D341Med (cell line): ENCODE measurements around the gene SLC35E4.
"Not testable (repeated sequence)": the region's sequence is repeated elsewhere in the genome, so short reads cannot be mapped to it uniquely, and the experiment has no call there.

Experiments used
- DNase-seq: peaks from one replicate; pipeline ENCODE4 v3.0.0; 2012; ENCODE audit warnings: low spot score

SLC35E4 gene

DNA sequence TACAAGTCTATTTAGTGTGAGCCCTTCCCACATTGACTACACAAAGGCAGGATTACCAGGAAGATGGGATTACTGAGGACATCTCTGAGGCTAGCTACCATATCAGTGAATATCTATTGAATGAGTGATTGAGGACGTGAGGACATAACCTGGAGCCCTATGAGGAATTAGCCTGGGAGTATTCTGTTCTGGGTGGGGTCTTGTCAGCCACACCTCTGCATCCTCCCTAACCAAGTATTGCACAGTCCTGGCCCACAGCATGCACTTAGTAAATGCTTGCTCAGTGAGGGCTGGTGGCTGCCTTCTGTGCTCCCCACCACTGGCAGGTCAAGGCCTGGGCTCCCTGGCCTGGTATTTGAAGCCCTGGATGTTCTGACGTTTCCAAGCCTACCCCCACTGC, 17.3 kb downstream of the SLC35E4 start:
- no peak for DNase-seq

- DNase-seq = no peak
Observed at GRCh38 chr22:30654361-30654760, 18.8 kb downstream of the SLC35E4 start.

DNA sequence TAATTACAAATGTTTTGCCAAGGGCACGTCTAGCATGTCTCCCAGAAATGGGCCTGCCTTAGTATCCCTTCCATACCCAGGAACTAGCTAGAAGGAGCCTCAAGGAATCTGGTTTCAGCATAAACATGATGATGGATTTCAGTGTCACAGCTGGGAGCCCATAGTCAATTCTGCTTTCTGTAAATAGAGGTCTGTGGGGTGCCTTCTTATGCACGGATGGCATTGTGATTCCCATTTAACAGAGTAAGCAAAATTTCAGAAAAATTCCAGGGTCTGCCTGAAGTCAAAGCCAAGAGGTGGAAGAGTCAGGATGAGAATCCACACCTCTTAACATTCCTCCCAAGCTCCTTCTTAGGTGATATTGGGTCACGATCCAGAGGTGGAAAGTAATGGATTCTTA, 20.0 kb downstream of the SLC35E4 start:
- DNase-seq = no peak

- DNase-seq = no peak
Observed at GRCh38 chr22:30662040-30662439, 26.5 kb downstream of the SLC35E4 start.

GRCh38 chr22:30664798-30665197, 29.2 kb downstream of the SLC35E4 start:
- no peak for DNase-seq

DNA sequence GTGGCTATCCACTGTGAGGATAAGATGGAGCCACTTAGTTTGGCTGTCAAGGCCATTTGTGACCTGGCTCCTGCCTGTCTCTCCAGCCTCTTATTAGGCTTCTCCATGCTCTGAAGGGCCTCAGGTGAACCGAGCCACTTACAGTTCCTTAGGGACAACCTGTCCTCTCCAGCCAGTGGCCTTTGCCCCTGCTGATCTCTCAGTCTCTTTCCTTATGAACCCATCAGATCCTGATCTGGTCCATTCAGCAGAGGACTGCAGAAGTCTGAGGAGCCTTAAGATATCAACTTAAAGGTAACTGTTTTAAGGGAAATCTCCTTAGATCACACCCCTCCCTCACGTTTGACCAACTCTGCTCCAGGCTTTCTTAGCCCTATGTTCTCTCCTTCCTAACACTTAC, 29.7 kb downstream of the SLC35E4 start:
- no peak for DNase-seq

GRCh38 chr22:30665786-30666185, 30.2 kb downstream of the SLC35E4 start:
- DNase-seq = no peak

DNA sequence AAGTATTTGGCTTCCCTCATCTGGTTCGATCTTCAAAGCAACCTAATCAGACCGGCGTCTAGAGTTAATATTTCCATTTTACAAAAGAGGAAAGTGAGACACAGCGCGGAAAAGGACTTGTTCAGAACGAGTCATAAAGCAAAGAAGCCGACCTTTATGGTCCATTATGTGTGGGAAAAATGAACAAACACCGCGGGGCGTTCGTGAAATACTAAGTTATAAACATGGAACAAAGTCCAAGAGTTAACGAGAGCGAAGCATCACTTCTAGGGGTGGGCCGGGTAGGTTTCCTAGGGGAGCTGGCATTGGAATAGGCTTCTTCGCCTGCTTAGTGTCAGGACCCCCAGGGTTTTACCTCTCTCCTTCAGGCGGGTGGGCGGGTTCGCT, 31.5 kb downstream of the SLC35E4 start:
- no peak for DNase-seq

- peak; percentile 99 for DNase-seq
Observed at GRCh38 chr22:30667494-30668385, 32.2 kb downstream of the SLC35E4 start, which contains the start of gene DUSP18. Gene DUSP18, minus strand, starts transcription at chr22:30667875. Its CDS starts 3,872 bp downstream, at chr22:30664003.

DNA sequence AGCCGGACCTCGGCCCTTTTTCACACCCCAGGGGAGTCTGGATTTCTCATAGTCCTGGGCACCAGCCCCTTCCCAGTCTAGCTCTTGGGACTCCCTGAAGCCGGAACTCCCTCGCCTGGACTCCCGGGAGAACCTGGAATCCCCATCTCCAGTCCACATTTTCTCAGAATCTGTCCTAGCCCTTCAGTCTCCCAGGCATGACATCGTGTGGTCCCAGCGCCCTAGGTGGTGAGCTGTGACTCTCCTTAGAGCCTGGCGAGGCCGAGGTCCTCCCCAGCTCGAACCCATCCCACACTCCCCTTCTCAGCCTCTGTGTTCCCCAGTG, 32.8 kb downstream of the SLC35E4 start:
- DNase-seq = no peak

- DNase-seq = no peak
Observed at GRCh38 chr22:30671071-30671470, 35.5 kb downstream of the SLC35E4 start.

DNA sequence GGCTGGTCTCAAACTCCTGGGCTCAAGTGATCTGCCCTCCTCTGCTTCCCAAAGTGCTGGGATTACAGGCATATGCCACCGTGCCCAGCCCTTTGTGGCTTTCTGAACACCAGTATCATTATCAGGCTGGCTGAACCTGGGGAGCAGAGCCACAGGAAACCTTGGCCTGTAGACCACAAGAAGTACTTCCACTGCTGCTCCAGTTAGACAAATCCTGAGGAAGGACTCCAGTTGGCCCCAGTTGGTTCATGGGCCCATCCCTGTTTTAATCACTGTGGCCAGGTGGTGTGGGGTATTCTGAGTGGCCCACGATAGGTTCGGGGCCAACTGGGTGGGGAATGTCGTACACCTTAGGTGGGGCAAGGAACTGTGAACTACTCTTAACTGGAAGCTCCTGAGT, 37.6 kb downstream of the SLC35E4 start:
- DNase-seq = no peak

GRCh38 chr22:30674482-30674881, 38.9 kb downstream of the SLC35E4 start:
- DNase-seq = no peak

- DNase-seq = no peak
Observed at GRCh38 chr22:30675436-30675835, 39.9 kb downstream of the SLC35E4 start.

- not testable (repeated sequence) for DNase-seq
Observed at GRCh38 chr22:30676565-30676964, 41.0 kb downstream of the SLC35E4 start.

- not testable (repeated sequence) for DNase-seq
Observed at GRCh38 chr22:30679895-30680690, 44.5 kb downstream of the SLC35E4 start.

GRCh38 chr22:30680991-30681770, 45.6 kb downstream of the SLC35E4 start:
- DNase-seq = no peak

DNA sequence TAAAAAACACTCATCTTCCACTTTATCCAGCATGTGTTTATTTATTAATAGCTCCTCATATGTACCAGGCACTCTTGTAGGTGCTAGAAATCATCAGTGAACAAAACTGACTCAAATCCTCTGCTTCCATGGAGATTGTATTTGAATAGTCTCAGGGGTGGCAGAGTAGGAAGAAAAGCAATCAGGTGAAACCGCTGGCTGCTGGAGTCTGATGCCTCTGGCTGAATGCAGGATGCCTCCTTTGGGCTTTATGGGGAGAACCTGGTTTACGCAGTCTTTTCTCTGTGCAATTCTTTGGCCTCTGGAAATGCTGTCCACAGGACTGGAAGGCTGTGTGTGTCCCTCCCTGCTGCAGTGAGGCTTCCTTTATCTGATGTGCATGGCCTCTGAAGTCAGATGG, 46.2 kb downstream of the SLC35E4 start:
- no peak for DNase-seq

- DNase-seq = no peak
Observed at GRCh38 chr22:30685178-30685577, 49.6 kb downstream of the SLC35E4 start.

- DNase-seq = no peak
Observed at GRCh38 chr22:30687358-30687757, 51.8 kb downstream of the SLC35E4 start.

DNA sequence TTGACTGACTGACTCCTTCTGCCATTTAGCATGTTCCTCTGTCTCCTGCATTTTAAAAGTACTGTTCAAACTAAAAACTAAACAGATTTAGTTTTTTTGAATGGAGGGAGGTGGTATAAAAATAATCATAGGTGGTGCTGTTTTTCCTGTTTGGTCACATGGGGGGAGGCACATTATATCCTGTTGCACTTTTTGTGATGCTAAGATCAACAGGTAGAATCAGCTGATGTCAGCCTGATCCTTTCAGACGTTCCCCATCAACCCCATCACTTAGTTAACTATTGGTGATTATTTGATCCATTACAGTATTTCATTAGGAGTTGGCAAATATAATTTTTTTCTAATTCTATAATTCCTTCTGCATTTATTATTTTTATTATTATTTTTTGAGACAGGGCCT, 54.0 kb downstream of the SLC35E4 start:
- no peak for DNase-seq

GRCh38 chr22:30691204-30691603, 55.6 kb downstream of the SLC35E4 start:
- DNase-seq = no peak
